Esophagus muscularis mucosa (tissue), 4 donors: ENCODE results near the gene GPR153. TPM values are rescaled to one million over a fixed set of nuclear protein-coding genes. Genes with fewer than 3 reads are reported as not detected.

ENCODE experiments used
- DNase-seq: peaks from one replicate; pipeline ENCODE4 v3.0.0-alpha.2; 2017; ENCODE audit errors: extremely low spot score
- H3K27ac ChIP-seq, 4 donors: fragments of 200-600 bp; sonication (generic); replicated peaks in 1 of 4; 1 replicate in 3 of 4; 2 replicates in 1 of 4; pipeline ENCODE4 v1.5.1; 2016 to 2019; ENCODE audit warnings: mild to moderate bottlenecking in 1 of 4
- H3K27me3 ChIP-seq, 4 donors: fragments of 200-600 bp; sonication (generic); one replicate each; pipeline versions ENCODE4 v1.5.1 to v1.6.0; 2016 to 2019
- H3K36me3 ChIP-seq, 4 donors: fragments of 200-600 bp; sonication (generic); one replicate each; pipeline ENCODE4 v1.5.1; 2016 to 2019
- H3K4me1 ChIP-seq, 4 donors: fragments of 200-600 bp; sonication (generic); one replicate each; pipeline ENCODE4 v1.5.1; 2016 to 2019
- H3K4me3 ChIP-seq, 4 donors: fragments of 200-600 bp; sonication (generic); 1 replicate in 2 of 4; 2 replicates in 2 of 4; pipeline ENCODE4 v1.5.1; 2016 to 2019; ENCODE audit warnings: mild to moderate bottlenecking in 4 of 4, moderate library complexity in 1 of 4
- H3K9me3 ChIP-seq, 4 donors: fragments of 200-600 bp; sonication (generic); 1 replicate in 3 of 4; 2 replicates in 1 of 4; pipeline ENCODE4 v1.5.1; 2016 to 2019
- EP300 ChIP-seq: sonication (generic); formaldehyde crosslinking; IDR thresholded peaks from one replicate; pipeline ENCODE4 v1.6.1; 2017; ENCODE audit warnings: antibody characterized with exemption
- POLR2A ChIP-seq: fragments of 450-650 bp; IDR thresholded peaks from one replicate; pipeline ENCODE4 v1.6.1; 2017; ENCODE audit warnings: antibody characterized with exemption, moderate library complexity, mild to moderate bottlenecking, low read depth
- POLR2AphosphoS5 ChIP-seq, 2 donors: sonication (generic); formaldehyde crosslinking; IDR thresholded peaks; one replicate each; pipeline ENCODE4 v1.6.1; 2017; ENCODE audit warnings: antibody characterized with exemption in 2 of 2
- WGBS: methylation state at CpG from one replicate; pipeline ENCODE4 v1.1.5; 2018; 5-methylcytosine and 5-hydroxymethylcytosine counted together
- intact Hi-C: fragments of 100-400 bp; cut with DNase I; formaldehyde crosslinking; loops from one replicate; pipeline ENCODE4 v1.15.1; 2023
- total RNA-seq, 4 donors: library from RNA; depleted of rRNA; stranded (reverse); fragments of >200 nt; gene quantifications; one replicate each; pipeline versions ENCODE4 v1.1.0 to v1.2.1, GENCODE V29; 2016
- TF ChIP-seq, protein P1 (sequence below), 3 experiments: fragments of 200-600 bp in 2 of 3; fragments of 450-650 bp in 1 of 3; sonication (generic) in 2 of 3; IDR thresholded peaks; one replicate each; pipeline ENCODE4 v1.5.1; 2017 to 2019; ENCODE audit warnings: antibody characterized with exemption in 3 of 3, mild to moderate bottlenecking in 2 of 3, moderate library complexity in 1 of 3

The GPR153 gene
- total RNA-seq, 4 donors from 2014 or later: 5.5 to 11.0 (median 9.3) TPM

DNA sequence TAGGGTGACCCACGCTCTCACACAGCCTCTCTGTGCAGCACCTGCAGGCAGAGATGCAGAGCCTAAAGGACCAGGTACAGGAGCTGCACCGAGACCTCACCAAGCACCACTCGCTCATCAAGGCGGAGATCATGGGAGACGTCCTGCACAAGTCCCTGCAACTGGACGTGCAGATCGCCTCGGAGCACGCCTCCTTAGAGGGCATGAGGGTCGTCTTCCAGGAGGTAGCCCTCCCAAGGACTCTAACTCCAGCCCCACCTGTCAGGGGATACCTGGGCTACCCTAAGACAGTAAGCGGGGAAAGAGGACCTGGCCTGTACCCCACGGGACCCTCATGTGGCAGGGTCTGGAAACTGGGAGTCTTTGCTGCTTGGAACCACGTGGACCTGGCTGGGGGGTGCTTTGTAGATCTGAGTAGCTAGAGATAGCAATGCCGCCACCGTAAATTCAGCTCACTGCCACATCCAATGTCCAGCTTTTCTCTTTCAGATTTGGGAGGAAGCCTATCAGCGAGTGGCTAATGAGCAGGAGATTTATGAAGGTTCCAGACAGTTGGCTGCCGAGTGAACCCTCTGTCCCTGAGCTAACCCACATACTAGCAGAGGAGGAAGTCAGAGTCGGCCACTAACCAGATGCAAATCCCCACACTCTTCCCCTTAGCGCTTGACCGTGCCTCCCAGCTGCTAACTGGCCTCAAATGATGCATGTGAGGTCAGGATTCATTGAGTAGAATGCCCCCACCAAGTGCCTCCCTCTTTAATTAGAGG is 48.5 kb downstream of the GPR153 start:
- no peak overlapping the region for H3K4me3 ChIP-seq
- DNase-seq: no peak
- H3K27me3 ChIP-seq: no peaks in the 10 kb centered on the region
- TF ChIP-seq EP300: no peak
- TF ChIP-seq POLR2A: no peak
- TF ChIP-seq, protein P1, sequence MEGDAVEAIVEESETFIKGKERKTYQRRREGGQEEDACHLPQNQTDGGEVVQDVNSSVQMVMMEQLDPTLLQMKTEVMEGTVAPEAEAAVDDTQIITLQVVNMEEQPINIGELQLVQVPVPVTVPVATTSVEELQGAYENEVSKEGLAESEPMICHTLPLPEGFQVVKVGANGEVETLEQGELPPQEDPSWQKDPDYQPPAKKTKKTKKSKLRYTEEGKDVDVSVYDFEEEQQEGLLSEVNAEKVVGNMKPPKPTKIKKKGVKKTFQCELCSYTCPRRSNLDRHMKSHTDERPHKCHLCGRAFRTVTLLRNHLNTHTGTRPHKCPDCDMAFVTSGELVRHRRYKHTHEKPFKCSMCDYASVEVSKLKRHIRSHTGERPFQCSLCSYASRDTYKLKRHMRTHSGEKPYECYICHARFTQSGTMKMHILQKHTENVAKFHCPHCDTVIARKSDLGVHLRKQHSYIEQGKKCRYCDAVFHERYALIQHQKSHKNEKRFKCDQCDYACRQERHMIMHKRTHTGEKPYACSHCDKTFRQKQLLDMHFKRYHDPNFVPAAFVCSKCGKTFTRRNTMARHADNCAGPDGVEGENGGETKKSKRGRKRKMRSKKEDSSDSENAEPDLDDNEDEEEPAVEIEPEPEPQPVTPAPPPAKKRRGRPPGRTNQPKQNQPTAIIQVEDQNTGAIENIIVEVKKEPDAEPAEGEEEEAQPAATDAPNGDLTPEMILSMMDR (IDR thresholded peaks at IDR 0.05): no peak
- no peak for TF ChIP-seq POLR2AphosphoS5 (IDR thresholded peaks at IDR 0.05)
- peaks cover 0 to 49% (median 46%) of the 10 kb centered on the region in 4 donors for H3K36me3 ChIP-seq
- H3K4me1 ChIP-seq: peaks cover 18 to 26% (median 24%) of the 10 kb centered on the region in 4 donors
- no peaks in the 10 kb centered on the region for H3K9me3 ChIP-seq
- intact Hi-C loops: no loop called here
- H3K27ac ChIP-seq: no peak overlapping the region
- 83% methylated on average over 16 of the region's 20 CpGs for WGBS

DNA sequence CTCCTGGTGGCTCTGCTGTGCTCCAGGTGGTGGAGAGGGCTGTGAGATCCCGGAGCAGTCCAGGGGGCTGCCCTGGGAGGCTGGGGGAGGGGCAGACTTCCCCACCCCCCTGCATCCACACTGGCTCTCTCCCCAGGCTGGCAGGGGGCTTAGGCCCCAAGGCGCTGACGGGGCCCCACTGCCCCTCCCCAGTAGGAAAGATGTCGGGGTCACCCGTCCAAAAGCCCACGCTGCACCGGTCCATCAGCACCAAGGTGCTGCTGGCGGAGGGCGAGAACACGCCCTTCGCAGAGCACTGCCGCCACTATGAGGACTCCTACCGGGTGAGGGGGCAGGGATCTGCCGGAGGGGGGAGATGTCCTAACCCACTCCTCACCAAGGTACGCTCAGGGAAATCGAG is 49.2 kb downstream of the GPR153 start:
- no peak for TF ChIP-seq POLR2AphosphoS5 (IDR thresholded peaks at IDR 0.05)
- no peak for TF ChIP-seq EP300
- TF ChIP-seq, protein P1 (IDR thresholded peaks at IDR 0.05): no peak
- no peak for TF ChIP-seq POLR2A
- intact Hi-C loops: no loop called here
- Histone ChIP-seq H3K36me3 (peaks cover 0 to 49% (median 40%) of the 10 kb centered on the region in 4 donors), H3K4me1 (peaks cover 24 to 32% (median 30%) of the 10 kb centered on the region in 4 donors), H3K4me3 (no peak overlapping the region), H3K9me3 (no peaks in the 10 kb centered on the region), H3K27me3 (peaks cover 0 to 6% (median 0%) of the 10 kb centered on the region in 4 donors), H3K27ac (no peak overlapping the region)
- no peak for DNase-seq
- 20% methylated on average over 1 of the region's 16 CpGs for WGBS

DNA sequence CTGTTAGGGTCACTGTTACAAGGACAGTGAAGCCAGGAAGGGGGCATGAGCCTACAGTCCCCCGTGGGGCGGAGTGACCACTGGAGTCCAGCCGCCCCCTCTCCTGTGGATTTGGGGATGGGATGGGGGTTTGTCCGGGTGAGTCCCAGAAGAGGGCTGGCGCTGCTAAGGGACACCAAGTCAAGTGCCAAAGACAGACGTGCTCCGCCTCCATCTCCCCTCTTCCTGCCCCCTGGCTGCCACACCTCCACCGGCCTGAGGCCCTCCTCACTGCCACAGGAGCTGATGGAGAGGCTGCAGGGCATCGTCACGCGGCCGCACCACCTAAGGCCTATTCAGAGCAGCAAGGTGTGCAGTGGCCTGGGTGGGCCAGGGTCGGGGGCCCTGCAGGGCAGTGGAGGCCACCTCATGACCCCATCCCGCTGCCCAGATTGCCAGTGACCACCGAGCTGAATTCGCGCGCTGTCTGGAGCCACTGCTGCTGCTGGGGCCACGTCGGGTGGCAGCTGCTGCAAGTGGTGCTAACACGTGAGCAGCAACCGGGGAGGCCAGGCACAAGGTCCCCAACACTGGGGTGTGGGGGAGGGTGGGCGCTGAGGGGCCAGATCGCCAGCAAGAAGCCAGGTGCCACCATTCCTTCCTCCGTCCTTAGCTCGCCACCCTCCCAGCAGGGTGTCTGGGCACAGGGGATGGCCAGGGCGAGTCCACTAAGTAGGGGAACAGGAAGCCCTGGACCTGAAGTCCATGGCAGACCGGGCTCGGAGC is 50.1 kb downstream of the GPR153 start:
- intact Hi-C loops: no loop called here
- WGBS: 94% methylated on average over 11 of the region's 29 CpGs

DNA sequence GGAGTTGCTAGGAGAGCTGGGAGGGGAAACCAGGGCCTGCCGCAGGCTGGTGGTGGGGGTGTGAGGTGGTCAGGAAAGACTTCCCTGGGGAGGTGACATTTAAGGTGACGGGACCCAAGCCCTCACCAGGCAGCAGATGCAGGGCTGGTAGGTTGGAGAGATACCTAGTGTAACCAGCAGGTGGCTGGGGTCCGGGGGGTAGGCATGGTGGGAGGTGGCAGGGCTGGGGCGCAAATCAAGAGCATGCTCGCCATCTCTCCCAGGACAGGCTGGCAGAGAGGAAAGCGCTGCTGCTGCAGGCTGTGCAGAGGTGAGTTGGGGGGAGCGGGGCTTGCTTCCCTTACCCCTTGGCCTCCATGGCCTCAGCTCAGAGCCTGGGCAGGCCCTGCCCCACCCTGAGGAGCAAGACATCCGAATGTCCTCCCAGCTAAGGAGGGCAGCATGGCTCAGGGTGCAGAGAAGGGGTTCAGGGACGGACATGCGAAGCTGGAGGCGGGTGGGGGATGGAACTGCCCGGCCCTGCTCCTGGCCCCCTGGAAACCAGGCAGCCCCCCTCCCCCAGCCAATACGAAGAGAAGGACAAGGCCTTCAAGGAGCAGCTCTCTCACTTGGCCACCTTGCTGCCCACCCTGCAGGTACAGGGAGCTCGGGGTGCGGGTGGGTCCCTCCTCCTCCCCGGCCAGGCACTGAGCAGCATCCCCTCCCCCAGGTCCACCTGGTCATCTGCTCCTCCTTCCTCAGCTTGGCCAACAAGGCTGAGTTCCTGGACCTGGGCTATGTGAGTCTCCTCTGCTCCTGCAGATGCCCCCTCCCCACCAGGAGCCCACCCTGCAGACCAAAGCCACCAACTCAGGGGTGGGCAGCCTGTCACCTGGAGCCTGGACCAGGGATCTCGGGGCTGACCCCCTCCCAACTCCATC is 51.0 kb downstream of the GPR153 start:
- Histone ChIP-seq H3K4me3 (peak overlapping the region in 3 of 4 donors; percentile 47 to 55 (median 53)), H3K27ac (no peak overlapping the region), H3K9me3 (no peaks in the 10 kb centered on the region), H3K4me1 (peaks cover 42 to 50% (median 48%) of the 10 kb centered on the region in 4 donors), H3K27me3 (peaks cover 0 to 15% (median 4%) of the 10 kb centered on the region in 4 donors), H3K36me3 (peaks cover 0 to 36% (median 30%) of the 10 kb centered on the region in 4 donors)
- 77% methylated on average over 11 of the region's 17 CpGs for WGBS
- intact Hi-C loops: no loop called here
- DNase-seq: no peak
- TF ChIP-seq POLR2A (no peak), POLR2AphosphoS5 (IDR thresholded peaks at IDR 0.05) (no peak), EP300 (no peak)
- TF ChIP-seq, protein P1 (IDR thresholded peaks at IDR 0.05): no peak

More for the DNA sequence above, 50.1 kb downstream of the GPR153 start:
- DNase-seq: no peak
- H3K27ac ChIP-seq: no peak overlapping the region
- peaks cover 0 to 15% (median 2%) of the 10 kb centered on the region in 4 donors for H3K27me3 ChIP-seq
- peaks cover 34 to 42% (median 40%) of the 10 kb centered on the region in 4 donors for H3K4me1 ChIP-seq
- no peak overlapping the region for H3K4me3 ChIP-seq
- peaks cover 0 to 42% (median 33%) of the 10 kb centered on the region in 4 donors for H3K36me3 ChIP-seq
- TF ChIP-seq, protein P1 (IDR thresholded peaks at IDR 0.05): no peak
- no peak for TF ChIP-seq POLR2A
- TF ChIP-seq POLR2AphosphoS5 (IDR thresholded peaks at IDR 0.05): no peak
- no peak for TF ChIP-seq EP300
- no peaks in the 10 kb centered on the region for H3K9me3 ChIP-seq
